Left kidney (tissue), 2 donors: ENCODE results near the gene LYPLA2. TPM values are rescaled to one million over a fixed set of nuclear protein-coding genes. Genes with fewer than 3 reads are reported as not detected.
"Not testable (repeated sequence)": the region's sequence is repeated elsewhere in the genome, so short reads cannot be mapped to it uniquely, and the experiment has no call there.

Experiments used
- DNase-seq: peaks from one replicate; pipeline ENCODE4 v3.0.0-alpha.2; 2013
- polyA plus RNA-seq: library from polyadenylated mRNA; unstranded; fragments of 120-200 nt; gene quantifications from one replicate; pipeline ENCODE4 v1.2.1, GENCODE V29; 2013; ENCODE audit not compliant: insufficient read length

Gene LYPLA2
- polyA plus RNA-seq, 1 donor: 57.3 TPM

GRCh38 chr1:23800400-23801337 is 9.7 kb downstream of the LYPLA2 start, which contains the start of gene GALE:
TSS of gene GALE (minus strand) at chr1:23800754. CDS start at chr1:23799007, 1,747 bp downstream.
- DNase-seq: peak; percentile 93

GRCh38 chr1:23801338-23801748 is 10.4 kb downstream of the LYPLA2 start:
- DNase-seq: no peak

GRCh38 chr1:23801876-23802275 is 10.9 kb downstream of the LYPLA2 start:
- DNase-seq: no peak

- DNase-seq: not testable (repeated sequence)
Measured at GRCh38 chr1:23802809-23803342, 11.9 kb downstream of the LYPLA2 start.

GRCh38 chr1:23803674-23804073 is 12.7 kb downstream of the LYPLA2 start:
- no peak for DNase-seq

GRCh38 chr1:23804183-23804835 is 13.4 kb downstream of the LYPLA2 start:
- no peak for DNase-seq

GRCh38 chr1:23805025-23805424 is 14.1 kb downstream of the LYPLA2 start:
- DNase-seq: no peak

GRCh38 chr1:23806280-23806679 is 15.3 kb downstream of the LYPLA2 start:
- DNase-seq: no peak

- no peak for DNase-seq
Measured at GRCh38 chr1:23807453-23807852, 16.5 kb downstream of the LYPLA2 start.

GRCh38 chr1:23809751-23810171 is 18.8 kb downstream of the LYPLA2 start:
- no peak for DNase-seq

GRCh38 chr1:23810818-23811540 is 20.0 kb downstream of the LYPLA2 start:
- no peak for DNase-seq

- DNase-seq: no peak
Measured at GRCh38 chr1:23814016-23814415, 23.1 kb downstream of the LYPLA2 start.

GRCh38 chr1:23816361-23816760 is 25.4 kb downstream of the LYPLA2 start:
- no peak for DNase-seq

GRCh38 chr1:23816906-23817305 is 26.0 kb downstream of the LYPLA2 start:
- no peak for DNase-seq

GRCh38 chr1:23817633-23818032 is 26.7 kb downstream of the LYPLA2 start:
- no peak for DNase-seq

GRCh38 chr1:23823767-23824166 is 32.8 kb downstream of the LYPLA2 start:
- no peak for DNase-seq

GRCh38 chr1:23824711-23825075 is 33.7 kb downstream of the LYPLA2 start:
- peak; percentile 21 for DNase-seq

- peak; percentile 92 for DNase-seq
Measured at GRCh38 chr1:23825076-23825761, 34.3 kb downstream of the LYPLA2 start, which contains the start of gene HMGCL. TSS of gene HMGCL (minus strand) at chr1:23825429. CDS start at chr1:23825415, 14 bp downstream.

- DNase-seq: no peak
Measured at GRCh38 chr1:23825762-23826522, 35.0 kb downstream of the LYPLA2 start.

- DNase-seq: not testable (repeated sequence)
Measured at GRCh38 chr1:23826590-23826989, 35.6 kb downstream of the LYPLA2 start.

- no peak for DNase-seq
Measured at GRCh38 chr1:23827717-23828116, 36.8 kb downstream of the LYPLA2 start.
